GM06990 (cell line): ENCODE measurements around the gene STARD8.

ENCODE experiments used
- DNase-seq: peaks from one replicate; pipeline ENCODE4 v3.0.0-alpha.2; 2011; ENCODE audit not compliant: insufficient read length; ENCODE audit errors: extremely low read depth
- H3K27me3 ChIP-seq: replicated peaks from 2 replicates; pipeline ENCODE4 v1.6.0; 2011; ENCODE audit warnings: low read length; ENCODE audit not compliant: control insufficient read depth, insufficient read depth
- H3K36me3 ChIP-seq: 2 replicates; pipeline ENCODE4 v1.5.1; 2011; ENCODE audit warnings: low read length; ENCODE audit not compliant: control insufficient read depth, insufficient read depth
- H3K4me3 ChIP-seq: replicated peaks from 2 replicates; pipeline ENCODE4 v1.5.1; 2011; ENCODE audit warnings: low read depth, mild to moderate bottlenecking, control low read depth, low read length
- TF ChIP-seq, protein P1 (sequence below): IDR thresholded peaks from 2 replicates; pipeline ENCODE4 v1.5.1; 2011; ENCODE audit warnings: low read length, control low read depth, mild to moderate bottlenecking, inconsistent platforms; ENCODE audit not compliant: insufficient read depth, poor library complexity, severe bottlenecking

Gene STARD8

DNA sequence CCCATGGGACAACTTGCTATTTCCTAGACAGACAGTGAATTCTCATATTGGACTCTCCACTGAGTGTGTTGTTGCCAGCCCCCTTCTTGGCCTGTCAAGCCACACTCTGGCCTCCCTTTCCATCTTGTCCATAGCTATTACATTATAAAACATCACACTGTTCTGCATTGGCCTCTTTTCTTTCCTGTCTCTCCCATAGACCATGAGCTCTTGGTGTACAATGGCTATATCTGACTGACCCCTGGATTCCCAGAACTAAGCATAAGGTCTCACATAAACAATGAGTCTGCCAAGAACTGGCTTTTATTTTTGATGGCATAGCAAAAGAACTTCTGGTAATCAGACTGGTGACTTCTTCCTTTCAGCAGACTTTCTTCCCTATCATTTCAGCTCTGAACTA is 23.8 kb downstream of the STARD8 start:
- Histone ChIP-seq H3K36me3 (no peaks in the 10 kb centered on the region), H3K4me3 (no peak overlapping the region), H3K27me3 (no peaks in the 10 kb centered on the region; the same call in 1 of the 2 replicates)
- TF ChIP-seq, protein P1, sequence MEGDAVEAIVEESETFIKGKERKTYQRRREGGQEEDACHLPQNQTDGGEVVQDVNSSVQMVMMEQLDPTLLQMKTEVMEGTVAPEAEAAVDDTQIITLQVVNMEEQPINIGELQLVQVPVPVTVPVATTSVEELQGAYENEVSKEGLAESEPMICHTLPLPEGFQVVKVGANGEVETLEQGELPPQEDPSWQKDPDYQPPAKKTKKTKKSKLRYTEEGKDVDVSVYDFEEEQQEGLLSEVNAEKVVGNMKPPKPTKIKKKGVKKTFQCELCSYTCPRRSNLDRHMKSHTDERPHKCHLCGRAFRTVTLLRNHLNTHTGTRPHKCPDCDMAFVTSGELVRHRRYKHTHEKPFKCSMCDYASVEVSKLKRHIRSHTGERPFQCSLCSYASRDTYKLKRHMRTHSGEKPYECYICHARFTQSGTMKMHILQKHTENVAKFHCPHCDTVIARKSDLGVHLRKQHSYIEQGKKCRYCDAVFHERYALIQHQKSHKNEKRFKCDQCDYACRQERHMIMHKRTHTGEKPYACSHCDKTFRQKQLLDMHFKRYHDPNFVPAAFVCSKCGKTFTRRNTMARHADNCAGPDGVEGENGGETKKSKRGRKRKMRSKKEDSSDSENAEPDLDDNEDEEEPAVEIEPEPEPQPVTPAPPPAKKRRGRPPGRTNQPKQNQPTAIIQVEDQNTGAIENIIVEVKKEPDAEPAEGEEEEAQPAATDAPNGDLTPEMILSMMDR, result no peak
- no peak for DNase-seq

GRCh38 chrX:68672581-68673318 is 25.3 kb downstream of the STARD8 start:
- TF ChIP-seq, protein P1, result no peak
- H3K4me3 ChIP-seq, result no peak overlapping the region
- no peaks in the 10 kb centered on the region for H3K36me3 ChIP-seq
- H3K27me3 ChIP-seq, result no peaks in the 10 kb centered on the region; the same call in 1 of the 2 replicates
- DNase-seq, result no peak

GRCh38 chrX:68675571-68675970 is 28.1 kb downstream of the STARD8 start:
- Histone ChIP-seq H3K36me3 (no peaks in the 10 kb centered on the region), H3K4me3 (no peak overlapping the region), H3K27me3 (no peaks in the 10 kb centered on the region; the same call in 1 of the 2 replicates)
- TF ChIP-seq, protein P1, result no peak
- no peak for DNase-seq

GRCh38 chrX:68676335-68676734 is 28.9 kb downstream of the STARD8 start:
- no peak for DNase-seq
- Histone ChIP-seq H3K27me3 (no peaks in the 10 kb centered on the region; the same call in 1 of the 2 replicates), H3K4me3 (no peak overlapping the region), H3K36me3 (no peaks in the 10 kb centered on the region)
- TF ChIP-seq, protein P1, result no peak

GRCh38 chrX:68677998-68678397 is 30.5 kb downstream of the STARD8 start:
- H3K4me3 ChIP-seq, result no peak overlapping the region
- no peak for DNase-seq
- H3K27me3 ChIP-seq, result no peaks in the 10 kb centered on the region; the same call in 1 of the 2 replicates
- TF ChIP-seq, protein P1, result no peak
- no peaks in the 10 kb centered on the region for H3K36me3 ChIP-seq
